ENCODE data around the gene KIFC1. TPM values are rescaled to one million over a fixed set of nuclear protein-coding genes. Genes with fewer than 3 reads are reported as not detected.

KIFC1 gene
- total RNA-seq, 1 experiment from 2014 or later, result 140 TPM

GRCh38 chr6:33439956-33440648 lies 48.5 kb downstream of the KIFC1 start:
- Mint-ChIP-seq H3K4me1 (ENCODE audit: low read depth, unreplicated experiment) (no peaks in the 10 kb centered on the region), H3K27ac (ENCODE audit: unreplicated experiment) (no peak overlapping the region), H3K4me3 (ENCODE audit: low read depth, unreplicated experiment) (no peak overlapping the region), H3K27me3 (ENCODE audit: unreplicated experiment) (no peaks in the 10 kb centered on the region), H3K36me3 (ENCODE audit: insufficient read depth, unreplicated experiment) (peaks cover 4% of the 10 kb centered on the region), H3K9me3 (ENCODE audit: low read depth, unreplicated experiment) (no peaks in the 10 kb centered on the region)
- intact Hi-C loops (cut with micrococcal nuclease; ENCODE audit: unreplicated experiment), result no loop called here
- BruUV-seq (replicated peaks), result no TSS peak
- CTCF ChIA-PET, result interaction anchor here (0.6 to 1.4 kb wide), 3 partner anchors 14 to 123 kb away, joined by 3 to 4 read pairs (median 4); partner anchors contain the start of genes CUTA and ZBTB9
- DNase-seq, result no peak
- TF ChIP-seq CTCF (IDR thresholded peaks at IDR 0.05; ENCODE audit: unreplicated experiment), result no peak

GRCh38 chr6:33440649-33441309 lies 49.2 kb downstream of the KIFC1 start:
- no peak for TF ChIP-seq CTCF (IDR thresholded peaks at IDR 0.05; ENCODE audit: unreplicated experiment)
- CTCF ChIA-PET, result interaction anchor here (0.6 to 0.9 kb wide), 2 partner anchors 12 to 124 kb away, joined by 3 read pairs; no protein-coding TSS in a partner anchor
- BruUV-seq (replicated peaks), result no TSS peak
- Mint-ChIP-seq H3K27ac (ENCODE audit: unreplicated experiment) (no peak overlapping the region), H3K27me3 (ENCODE audit: unreplicated experiment) (no peaks in the 10 kb centered on the region), H3K36me3 (ENCODE audit: insufficient read depth, unreplicated experiment) (peaks cover 4% of the 10 kb centered on the region), H3K4me1 (ENCODE audit: low read depth, unreplicated experiment) (no peaks in the 10 kb centered on the region), H3K9me3 (ENCODE audit: low read depth, unreplicated experiment) (no peaks in the 10 kb centered on the region), H3K4me3 (ENCODE audit: low read depth, unreplicated experiment) (no peak overlapping the region)
- no peak for DNase-seq
- intact Hi-C loops (cut with micrococcal nuclease; ENCODE audit: unreplicated experiment), result no loop called here

- Mint-ChIP-seq H3K27me3 (ENCODE audit: unreplicated experiment) (no peaks in the 10 kb centered on the region), H3K4me1 (ENCODE audit: low read depth, unreplicated experiment) (no peaks in the 10 kb centered on the region), H3K36me3 (ENCODE audit: insufficient read depth, unreplicated experiment) (no peaks in the 10 kb centered on the region), H3K4me3 (ENCODE audit: low read depth, unreplicated experiment) (no peak overlapping the region), H3K9me3 (ENCODE audit: low read depth, unreplicated experiment) (no peaks in the 10 kb centered on the region), H3K27ac (ENCODE audit: unreplicated experiment) (no peak overlapping the region)
- intact Hi-C loops (cut with micrococcal nuclease; ENCODE audit: unreplicated experiment), result no loop called here
- CTCF ChIA-PET, result interaction anchor here (0.9 kb wide), 1 partner anchor 13 kb away, joined by 3 read pairs; no protein-coding TSS in a partner anchor
- no TSS peak for BruUV-seq (replicated peaks)
- no peak for TF ChIP-seq CTCF (IDR thresholded peaks at IDR 0.05; ENCODE audit: unreplicated experiment)
- DNase-seq, result no peak
Measured at GRCh38 chr6:33441457-33441856, 49.8 kb downstream of the KIFC1 start.

- no peak overlapping the region for H3K27ac Mint-ChIP-seq (ENCODE audit: unreplicated experiment)
- no peak for TF ChIP-seq CTCF (IDR thresholded peaks at IDR 0.05; ENCODE audit: unreplicated experiment)
- H3K4me3 Mint-ChIP-seq (ENCODE audit: low read depth, unreplicated experiment), result no peak overlapping the region
- no peaks in the 10 kb centered on the region for H3K27me3 Mint-ChIP-seq (ENCODE audit: unreplicated experiment)
- H3K4me1 Mint-ChIP-seq (ENCODE audit: low read depth, unreplicated experiment), result no peaks in the 10 kb centered on the region
- BruUV-seq (replicated peaks), result no TSS peak
- CTCF ChIA-PET, result interaction anchor here (0.5 kb wide), 1 partner anchor 124 kb away, joined by 3 read pairs; no protein-coding TSS in a partner anchor
- H3K9me3 Mint-ChIP-seq (ENCODE audit: low read depth, unreplicated experiment), result no peaks in the 10 kb centered on the region
- no peaks in the 10 kb centered on the region for H3K36me3 Mint-ChIP-seq (ENCODE audit: insufficient read depth, unreplicated experiment)
- DNase-seq, result no peak
- intact Hi-C loops (cut with micrococcal nuclease; ENCODE audit: unreplicated experiment), result no loop called here
Measured at GRCh38 chr6:33442283-33442682, 50.7 kb downstream of the KIFC1 start.

Data from Calu3 (cell line).